Neural progenitor cell (in vitro differentiated cells): ENCODE results near the gene HTT.

ENCODE experiments used
- CTCF ChIP-seq: fragments of 200-600 bp; sonication (generic); IDR thresholded peaks from 2 replicates; pipeline ENCODE4 v1.5.1; 2017; ENCODE audit warnings: antibody characterized with exemption, mild to moderate bottlenecking
- EZH2 ChIP-seq: fragments of 200-600 bp; sonication (generic); IDR thresholded peaks from 2 replicates; pipeline ENCODE4 v1.6.1; 2017; ENCODE audit warnings: antibody characterized with exemption, mild to moderate bottlenecking, moderate library complexity

- TF ChIP-seq CTCF (no peak), EZH2 (no peak)
These were observed 60.9 kb downstream of the HTT start for GRCh38 chr4:3135155-3136011.
